ENCODE data around the gene PIEZO1.

Gene PIEZO1

DNA sequence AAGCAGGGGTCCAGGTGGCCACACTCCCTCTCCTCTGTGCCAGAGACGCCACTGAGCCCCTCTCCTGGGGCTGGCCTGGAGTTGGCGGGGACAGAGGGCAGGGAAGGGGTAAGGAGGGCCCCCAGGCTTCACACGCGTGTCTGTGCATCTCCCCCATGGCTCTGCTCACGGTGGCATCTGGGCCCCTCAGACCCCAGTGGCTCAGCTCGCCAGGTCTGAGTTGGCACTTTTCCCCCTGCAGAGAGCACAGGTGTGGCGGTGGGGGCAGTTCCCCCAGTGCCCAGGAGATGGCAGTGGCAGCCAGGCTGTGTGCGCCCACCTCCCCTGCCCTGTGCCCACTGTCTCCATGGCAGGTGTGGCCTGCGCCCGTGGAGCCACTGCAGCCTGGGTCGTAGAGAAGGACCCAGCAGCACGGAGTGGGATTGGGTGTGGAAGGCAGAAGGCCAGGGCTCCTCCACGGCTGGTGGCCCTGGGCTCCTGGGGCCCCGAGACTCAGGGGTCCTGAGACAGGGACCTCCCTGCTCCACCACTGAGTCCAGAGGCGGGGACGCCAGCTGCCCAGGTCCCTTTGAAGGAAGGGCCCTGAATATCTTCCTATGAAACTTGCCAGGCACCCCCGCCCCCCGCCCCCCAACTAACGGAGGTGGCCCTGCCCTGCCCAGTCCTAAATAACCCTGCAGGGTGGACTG is 31.0 kb upstream of the PIEZO1 start:
- peak; percentile 39 for DNase-seq

DNA sequence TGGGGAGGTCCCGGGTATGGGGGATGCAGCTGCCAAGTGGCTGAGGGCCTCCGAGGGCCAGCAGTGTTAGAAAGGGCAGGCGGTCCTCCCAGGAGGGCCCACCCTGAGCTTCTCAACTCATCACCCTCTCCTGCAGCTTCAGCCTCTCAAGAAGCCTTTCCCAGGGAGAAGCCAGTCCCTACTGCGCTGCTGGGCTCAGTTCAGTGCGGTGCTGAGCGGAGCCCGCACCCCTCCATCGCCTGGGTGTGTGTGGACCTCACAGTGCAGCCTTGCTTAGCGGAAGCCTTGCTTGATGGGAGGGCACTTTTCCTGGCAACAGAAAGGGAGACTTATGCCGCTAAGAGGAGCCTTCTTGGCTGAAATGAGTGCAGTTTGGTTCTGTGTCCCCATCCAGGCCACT is 30.2 kb upstream of the PIEZO1 start:
- DNase-seq = no peak

DNA sequence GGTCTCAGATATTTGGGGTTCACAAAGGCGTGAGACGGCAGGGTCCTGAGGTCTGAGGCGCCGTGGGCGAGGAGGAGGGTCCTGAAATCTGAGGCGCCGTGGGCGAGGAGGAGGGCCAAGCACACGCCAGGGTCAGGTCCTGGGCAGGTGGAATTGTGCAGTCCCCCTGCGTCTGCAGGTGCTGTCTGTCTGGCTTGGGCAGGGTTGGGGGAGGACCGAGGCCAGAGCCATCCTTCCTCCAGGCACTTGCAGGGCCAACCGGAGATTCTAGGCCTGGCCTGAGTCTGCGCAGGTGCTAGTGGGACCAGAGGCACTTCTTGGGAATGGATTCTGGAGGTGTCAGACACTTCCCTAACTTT is 29.1 kb upstream of the PIEZO1 start:
- no peak for DNase-seq

DNA sequence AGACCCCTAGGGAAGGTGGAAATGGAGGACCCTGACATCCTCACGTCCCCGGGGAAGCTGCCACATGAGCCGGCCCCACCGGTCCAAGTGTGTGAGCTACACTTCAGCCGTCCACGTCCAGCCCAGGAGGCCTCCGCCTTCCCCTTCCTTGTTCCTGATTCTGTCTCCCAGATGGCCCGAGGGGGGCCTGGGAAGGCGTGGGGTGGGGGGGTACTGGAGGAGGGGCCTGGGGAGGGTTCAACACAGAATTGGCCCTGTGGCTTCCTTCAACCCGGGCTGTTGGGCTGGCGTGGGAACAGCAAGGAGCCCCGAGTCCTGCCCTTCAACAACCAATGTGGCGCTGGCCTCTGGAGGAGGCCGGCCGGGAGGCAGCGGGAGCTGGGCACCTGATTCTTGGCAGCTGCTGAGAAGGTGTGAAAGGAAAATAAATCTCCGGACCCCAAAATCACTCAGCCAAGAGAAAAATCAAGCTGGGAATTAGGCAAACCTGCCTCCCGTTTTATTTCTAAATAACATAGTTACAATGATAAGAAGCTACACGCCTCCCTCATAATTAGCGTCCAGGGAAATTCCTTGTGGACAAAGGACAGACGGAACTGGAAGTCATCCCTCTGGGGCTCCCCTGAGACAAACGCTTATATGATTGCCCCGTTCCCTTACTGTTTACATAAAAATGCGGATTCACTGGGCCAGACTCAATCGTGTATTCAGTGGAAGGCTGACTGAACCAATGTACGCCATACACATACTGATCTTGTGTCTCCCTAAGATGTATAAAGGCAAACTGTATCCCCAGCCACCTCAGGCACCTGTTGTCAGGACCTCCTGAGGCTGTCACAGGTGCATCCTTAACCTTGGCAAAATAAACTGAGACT is 28.5 kb upstream of the PIEZO1 start:
- DNase-seq = no peak

DNA sequence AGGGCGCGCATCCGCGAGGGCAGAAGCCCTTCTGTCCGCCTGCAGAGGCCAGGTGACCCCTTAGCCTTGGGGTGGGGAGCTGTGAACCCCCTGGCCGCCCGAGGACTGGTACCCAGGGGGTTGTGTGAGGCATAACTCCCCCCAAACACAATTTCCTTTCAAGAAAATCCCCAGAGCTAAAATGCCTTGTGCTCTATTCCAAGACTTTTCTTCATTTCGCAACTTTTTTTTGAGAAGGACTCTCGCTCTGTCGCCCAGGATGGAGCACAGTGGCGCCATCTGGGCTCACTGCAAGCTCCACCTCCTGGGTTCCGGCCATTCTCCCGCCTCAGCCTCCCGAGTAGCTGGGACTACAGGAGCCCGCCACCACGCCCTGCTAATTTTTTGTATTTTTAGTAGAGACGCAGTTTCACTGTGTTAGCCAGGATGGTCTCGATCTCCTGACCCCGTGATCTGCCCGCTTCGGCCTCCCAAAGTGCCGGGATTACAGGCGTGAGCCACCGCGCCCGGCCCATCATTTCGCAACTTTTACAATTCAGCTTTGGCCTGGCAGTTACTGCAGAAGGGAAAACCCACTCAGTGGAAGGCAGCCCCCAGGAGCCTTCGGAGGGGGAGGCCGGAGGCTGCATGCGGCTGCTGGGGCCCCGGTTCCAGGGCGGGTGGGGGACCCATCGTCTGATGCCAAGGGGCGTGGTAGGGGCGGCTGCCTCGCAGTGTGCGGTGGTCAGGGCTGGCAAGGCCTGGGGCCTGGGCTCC is 27.7 kb upstream of the PIEZO1 start:
- no peak for DNase-seq

DNA sequence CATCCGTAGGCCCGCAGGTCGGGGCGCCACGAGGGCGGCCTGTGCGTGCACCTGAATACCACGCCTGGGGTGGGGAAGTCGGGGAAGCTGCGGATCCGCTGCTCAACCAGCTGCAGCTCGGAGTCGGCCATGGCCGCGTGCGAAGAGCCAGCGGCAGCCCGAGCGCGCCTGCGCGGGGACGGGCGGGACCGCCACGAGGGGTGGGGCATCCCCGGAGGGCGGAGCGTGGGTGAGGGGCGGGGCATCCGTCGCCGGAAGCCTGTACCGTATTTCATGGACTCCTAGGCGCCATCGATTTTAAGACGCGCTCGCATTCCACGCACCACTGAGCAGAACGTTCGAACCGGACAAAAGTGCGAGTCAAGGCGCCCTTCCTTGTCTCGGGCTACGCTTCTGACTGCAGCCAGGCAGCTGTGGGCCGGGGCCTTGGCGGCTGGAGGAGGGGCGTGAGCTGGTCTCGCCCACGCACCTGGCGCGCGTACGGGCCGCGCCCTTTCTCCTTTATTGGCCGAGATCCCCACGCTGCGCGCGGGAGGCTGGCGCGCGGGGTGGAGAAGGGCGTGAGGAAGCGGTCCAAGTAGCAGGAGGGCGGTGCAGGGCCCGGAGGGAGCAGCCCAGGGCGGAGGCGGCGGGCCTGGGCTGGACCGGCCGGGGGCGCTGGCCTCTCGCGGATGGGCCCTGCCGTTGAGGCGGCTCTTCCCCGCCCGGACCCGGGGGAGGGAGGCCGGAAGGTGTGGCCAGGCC is 26.9 kb upstream of the PIEZO1 start, which contains the start of gene APRT:
Gene APRT, minus strand, starts transcription at position 160 of the 744 bp plus-strand sequence. Its CDS starts 29 bp downstream, at position 131.
- peak; percentile 92 for DNase-seq

DNA sequence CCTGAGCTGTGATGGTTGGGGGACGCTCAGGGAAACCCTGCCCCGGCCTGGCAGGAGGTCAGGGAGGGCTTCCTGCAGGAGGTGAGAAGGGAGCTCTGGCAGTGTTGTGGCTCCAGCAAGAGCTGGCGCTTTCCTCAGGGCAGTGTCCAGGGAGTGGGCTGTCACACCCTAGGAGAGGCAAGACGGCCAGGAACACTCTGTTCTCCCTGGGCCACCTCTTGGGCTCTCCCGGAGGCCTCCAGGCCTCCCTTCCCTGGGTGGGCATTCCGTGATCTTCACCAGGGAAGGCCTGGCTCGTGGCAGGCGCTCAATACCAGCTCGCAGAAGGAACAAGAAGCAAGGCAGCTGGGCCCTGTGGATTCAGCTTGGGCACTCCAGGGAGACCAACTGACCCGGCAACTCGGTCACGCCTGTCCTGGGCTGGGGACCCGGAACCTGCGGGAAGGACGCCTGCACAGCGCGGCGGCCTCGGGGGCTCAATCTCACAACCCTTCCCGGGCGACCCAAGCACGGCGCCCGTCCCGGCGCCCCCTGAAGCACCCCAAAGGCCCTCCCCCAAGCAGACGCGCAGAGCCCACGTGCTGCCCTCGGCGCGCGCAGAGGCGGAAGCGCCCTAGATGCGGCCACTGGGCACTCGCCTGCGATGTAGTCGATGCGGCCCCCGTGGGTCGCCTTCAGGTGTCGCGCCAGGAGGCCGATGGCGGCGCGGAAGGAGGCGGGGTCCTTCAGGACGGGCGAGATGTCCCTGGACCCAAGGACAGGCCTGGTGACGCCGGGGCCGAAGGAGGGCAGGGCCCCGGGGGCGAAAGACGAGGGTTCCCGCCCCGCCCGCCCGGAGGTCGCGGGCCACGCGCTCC is 26.1 kb upstream of the PIEZO1 start:
- peak; percentile 58 for DNase-seq

DNA sequence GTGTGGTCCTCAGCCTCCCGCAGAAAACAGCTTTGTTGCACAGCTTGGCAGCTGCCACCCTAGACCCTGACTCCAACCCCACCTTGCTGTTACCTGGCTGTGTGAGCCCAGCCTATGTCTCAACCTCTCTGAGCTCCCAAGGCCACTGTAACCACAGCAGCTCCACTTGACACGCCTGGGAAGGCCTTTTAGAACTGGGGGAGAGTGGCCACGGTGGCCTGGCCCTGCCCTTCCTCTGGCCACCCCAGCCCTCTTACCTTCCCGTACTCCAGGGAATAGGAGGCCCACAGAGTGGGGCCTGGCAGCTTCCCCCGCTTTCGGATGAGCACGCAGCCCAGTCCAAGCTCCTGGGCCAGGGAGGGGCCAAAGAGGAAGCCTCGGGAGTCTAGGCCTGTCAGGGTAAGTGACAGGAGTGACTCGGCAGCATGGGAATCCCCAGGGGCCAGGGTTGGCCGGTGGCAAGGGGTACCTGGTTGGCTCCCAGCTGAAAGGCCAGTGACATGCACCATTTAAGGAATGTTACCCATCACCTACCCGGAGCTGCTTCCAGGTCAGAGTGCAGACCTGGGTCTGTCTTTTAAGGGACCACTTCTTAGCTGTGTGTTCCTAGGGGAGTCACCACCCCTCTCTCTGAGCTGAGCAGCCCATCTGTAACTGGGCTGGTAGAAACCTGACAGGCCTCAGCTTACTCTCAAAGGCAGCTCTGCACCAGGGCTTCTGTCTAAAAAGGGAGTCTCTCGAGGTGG is 25.3 kb upstream of the PIEZO1 start:
- no peak for DNase-seq

DNA sequence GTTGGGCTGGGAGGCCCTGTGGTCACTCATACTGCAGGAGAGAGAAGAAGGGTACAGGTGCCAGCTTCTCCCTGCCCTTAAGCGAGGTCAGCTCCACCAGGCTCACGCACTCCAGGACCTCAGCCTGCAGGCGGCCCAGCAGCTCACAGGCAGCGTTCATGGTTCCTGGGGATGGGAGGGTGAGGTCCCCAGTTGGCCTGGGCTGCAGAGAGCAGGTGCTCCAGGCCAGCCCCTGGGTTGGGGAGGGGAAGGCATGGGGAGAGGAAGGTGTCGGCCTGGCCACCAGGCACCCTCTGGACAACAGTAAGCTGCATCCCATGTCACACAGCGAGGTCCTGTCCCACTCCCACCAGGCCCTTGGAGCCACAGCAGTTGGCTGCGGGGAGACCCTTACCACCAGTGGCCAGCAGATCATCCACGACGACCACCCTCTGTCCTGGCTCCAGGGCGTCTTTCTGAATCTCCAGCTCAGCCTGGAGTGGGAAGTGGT is 24.7 kb upstream of the PIEZO1 start:
- DNase-seq = no peak

DNA sequence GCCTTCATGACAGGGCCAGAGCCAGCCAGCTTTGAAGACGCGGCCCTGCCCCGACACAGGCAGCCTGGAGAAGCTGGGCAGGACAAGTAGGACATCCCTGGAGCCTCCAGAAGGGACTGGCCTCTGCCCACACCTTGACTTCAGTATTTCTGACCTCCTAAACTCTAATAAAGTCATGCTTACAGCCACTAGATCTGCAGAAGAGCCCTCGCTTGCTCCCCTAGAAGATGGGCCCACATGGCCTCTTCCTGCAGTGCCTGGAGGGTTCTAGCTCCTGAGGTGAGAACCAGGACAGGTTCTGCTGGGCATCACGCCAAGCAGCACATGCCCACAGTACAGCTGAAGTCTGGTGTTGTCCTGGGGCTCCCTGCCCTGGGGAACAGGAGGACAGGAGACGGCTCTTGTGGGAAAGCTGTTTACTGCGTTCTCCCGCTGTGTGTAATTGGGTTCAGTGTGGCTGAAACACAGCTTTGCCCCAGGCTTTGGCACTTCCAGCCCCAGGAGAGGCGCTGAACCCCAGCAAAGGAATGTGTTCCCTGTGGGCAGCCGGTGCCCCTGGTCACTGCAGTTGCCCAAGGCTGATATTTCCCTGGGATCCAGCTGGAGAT is 24.2 kb upstream of the PIEZO1 start:
- no peak for DNase-seq

DNA sequence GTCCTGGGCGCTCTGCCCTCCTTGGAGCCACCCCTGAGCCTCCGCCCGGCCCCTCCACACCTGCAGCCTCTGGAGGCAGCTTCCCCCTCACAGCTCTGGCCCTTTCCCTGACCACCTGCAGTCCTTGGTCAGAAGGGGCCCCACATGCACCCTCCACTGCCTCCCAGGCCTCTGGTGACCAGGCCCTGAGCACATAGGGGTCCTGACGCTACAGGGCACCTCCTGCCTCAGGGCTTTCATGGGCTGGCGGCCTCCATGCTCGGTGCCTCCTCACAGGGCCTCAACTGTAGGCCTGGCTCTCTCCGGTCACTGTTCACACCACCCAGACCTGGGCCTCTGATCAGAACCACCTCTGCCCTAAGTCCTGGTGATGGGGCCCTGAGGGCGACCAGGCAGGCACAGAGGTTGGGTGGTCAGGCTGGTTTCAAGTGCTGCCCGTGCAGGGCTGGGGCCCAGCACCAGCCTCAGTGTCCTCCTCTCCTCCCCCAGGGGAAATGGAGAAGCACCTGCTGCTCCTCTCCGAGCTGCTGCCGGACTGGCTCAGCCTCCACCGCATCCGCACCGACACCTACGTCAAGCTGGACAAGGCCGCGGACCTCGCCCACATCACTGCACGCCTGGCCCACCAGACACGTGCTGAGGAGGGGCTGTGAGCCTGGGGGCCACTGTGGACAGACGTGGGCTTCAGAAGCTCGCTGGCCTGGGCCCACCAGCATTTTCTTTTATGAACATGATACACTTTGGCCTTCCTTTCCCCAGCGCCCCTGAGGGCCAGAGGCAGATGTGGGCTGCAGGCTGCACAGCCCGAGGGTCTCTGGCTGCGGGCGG is 22.8 kb upstream of the PIEZO1 start:
- no peak for DNase-seq

DNA sequence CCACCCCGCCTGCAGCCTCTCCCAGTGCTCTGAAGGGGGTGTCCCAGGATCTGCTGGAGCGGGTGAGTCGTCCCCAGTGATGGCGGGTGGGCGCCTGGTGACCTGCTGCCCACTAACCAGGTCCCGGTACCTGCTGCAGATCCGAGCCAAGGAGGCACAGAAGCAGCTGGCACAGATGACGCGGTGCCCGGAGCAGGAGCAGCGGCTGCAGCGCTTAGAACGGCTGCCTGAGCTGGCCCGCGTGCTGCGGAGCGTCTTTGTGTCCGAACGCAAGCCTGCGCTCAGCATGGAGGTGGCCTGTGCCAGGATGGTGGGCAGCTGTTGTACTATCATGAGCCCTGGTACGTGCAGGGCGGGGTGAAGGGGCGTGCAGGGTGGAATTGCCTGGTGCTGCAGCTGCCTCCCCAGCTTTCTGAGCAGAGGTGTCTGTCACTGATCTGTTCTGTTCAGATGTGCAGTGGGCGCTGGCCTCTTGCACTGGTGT is 22.2 kb upstream of the PIEZO1 start:
- no peak for DNase-seq

DNA sequence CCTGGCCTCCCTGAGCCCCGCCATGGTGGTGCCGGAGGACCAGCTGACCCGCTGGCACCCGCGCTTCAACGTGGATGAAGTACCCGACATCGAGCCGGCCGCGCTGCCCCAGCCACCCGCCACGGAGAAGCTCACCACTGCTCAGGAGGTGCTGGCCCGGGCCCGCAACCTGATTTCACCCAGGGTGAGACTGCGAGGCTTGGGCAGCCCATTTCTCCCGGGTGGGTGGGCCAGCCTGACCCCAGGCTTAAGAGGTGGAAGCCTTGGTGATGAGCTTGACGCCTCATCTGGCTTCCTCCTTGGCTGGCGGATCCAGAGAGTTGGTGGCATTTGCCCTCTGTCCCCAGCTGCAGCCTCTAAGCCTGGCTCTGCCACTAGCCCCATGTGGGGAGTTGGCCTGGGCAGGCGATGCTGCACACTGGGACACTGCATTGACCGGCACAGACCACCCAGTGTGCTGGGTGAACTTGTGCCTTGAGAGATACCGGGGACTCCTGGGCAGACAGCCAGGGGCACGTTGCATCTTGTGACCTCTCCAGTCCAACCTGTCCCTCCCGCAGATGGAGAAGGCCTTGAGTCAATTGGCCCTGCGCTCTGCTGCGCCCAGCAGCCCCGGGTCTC is 21.6 kb upstream of the PIEZO1 start:
- no peak for DNase-seq

DNA sequence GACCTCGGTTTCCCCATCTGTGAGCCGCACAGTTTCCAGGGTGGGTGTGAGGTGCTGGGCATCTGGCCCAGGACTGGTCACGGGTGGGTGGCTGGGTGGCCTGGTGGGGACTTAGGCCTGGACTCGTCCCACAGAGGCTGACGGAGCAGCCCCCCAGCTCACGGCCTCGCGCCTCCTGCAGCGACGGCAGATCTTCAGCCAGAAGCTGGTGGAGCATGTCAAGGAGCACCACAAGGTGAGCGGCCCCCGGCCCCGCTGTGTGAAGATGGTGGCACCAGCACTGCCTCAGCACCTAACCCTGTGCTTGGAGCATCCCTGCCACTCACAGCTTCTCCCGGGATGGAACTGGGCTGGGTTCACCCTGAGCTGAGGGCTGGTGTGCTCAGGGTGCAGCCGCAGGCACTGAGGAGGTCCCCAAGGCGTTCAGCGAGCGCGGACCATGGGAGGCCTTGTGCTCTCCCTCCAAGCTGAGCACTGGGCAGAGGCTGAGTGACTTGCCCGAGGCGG is 20.9 kb upstream of the PIEZO1 start:
- no peak for DNase-seq

DNA sequence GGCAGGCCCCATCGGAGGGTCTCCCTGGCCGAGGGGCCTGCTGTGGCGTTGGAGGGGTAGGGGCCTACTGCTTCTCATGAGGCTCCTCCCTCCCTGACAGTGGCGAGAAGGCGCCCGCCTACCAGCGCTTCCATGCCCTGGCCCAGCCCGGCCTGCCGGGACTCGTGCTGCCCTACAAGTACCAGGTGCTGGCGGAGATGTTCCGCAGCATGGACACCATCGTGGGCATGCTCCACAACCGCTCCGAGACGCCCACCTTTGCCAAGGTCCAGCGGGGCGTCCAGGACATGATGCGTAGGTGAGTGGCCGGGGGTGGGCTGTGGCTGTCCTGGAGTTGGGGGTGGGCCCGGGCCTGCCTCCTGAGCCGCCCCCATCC is 20.3 kb upstream of the PIEZO1 start:
- no peak for DNase-seq

DNA sequence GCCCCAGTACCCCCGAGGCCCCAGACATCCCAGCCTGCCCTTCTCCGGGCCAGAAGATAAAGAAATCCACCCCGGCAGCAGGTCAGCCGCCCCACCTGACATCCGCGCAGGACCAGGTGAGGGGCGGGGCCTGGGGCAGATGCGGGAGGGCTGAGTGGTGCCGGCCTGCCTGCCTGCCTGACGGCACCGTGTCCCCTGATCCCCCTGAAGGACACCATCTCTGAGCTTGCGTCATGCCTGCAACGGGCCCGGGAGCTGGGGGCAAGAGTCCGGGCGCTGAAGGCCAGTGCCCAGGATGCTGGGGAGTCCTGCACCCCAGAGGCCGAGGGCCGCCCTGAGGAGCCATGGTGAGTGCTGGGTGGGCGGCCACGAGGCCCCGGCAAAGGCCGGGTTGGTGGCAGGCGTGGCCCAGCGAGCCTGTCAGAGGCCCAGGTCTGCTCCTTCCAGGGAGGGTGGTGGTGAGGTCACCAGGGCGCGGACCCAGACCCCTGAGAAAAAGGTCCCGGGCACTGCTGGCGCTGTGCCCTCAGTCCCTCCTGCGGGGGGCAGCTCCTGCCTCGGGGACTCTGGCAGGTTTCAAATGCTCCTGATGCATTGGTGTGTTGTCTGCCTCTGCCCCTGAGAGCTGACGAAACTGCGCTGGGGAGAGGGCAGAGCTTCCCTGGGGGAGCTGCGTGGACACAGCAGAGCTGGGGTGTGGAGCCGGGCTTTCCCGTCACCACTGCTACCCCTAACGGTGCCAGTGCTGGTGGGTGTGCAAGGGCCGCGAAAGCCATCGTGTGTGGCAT is 19.7 kb upstream of the PIEZO1 start:
- DNase-seq = no peak

DNA sequence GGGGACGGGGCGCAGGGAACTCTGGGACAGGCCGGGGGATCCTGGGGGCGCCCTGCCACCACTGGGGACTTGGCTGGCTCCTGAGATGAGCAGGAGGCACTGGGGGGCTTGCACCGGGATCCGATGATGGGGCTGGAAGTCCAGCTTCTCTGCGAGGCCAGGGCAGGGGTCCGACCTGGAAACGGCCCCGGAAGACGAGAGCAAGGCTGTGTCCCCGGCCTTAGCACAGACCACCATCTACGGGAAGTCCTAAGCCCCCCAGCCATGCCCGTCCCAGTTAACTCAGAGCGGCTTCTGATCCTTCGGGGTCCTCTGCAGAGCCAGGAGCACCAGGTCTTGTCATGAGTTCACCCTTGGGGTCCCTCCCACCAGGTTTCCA is 19.1 kb upstream of the PIEZO1 start:
- DNase-seq = no peak
